Aortic smooth muscle cell (primary cell): ENCODE results near the gene ASCL4. TPM values are rescaled to one million over a fixed set of nuclear protein-coding genes. Genes with fewer than 3 reads are reported as not detected.

Experiments
- total RNA-seq: library from RNA; depleted of rRNA; stranded (reverse); fragments of >200 nt; gene quantifications from 2 replicates; pipeline ENCODE4 v1.2.3, GENCODE V29; 2014

ASCL4 gene
- total RNA-seq: not detected in 2 replicates

GRCh38 chr12:107774349-107775029 is at the start of gene ASCL4:
Gene ASCL4 (plus strand): TSS chr12:107774704. CDS start chr12:107775219, 515 bp downstream.

GRCh38 chr12:107760809-107761501 is 13.5 kb upstream of the ASCL4 start, which contains the start of gene PRDM4:
Gene PRDM4 (minus strand): TSS chr12:107761137. CDS start chr12:107760515, 622 bp downstream.

Other genes with a start within 250 kb of the ASCL4 start
- gene PWP1, start 88.9 kb upstream of the ASCL4 start, total RNA-seq: 102 and 121 TPM in 2 replicates
- gene PRDM4, start 13.6 kb upstream of the ASCL4 start, total RNA-seq: 18.1 and 19.6 TPM in 2 replicates